HepG2 (cell line): Measurements from ENCODE around the gene DPY19L1. TPM values are rescaled to one million over a fixed set of nuclear protein-coding genes. Genes with fewer than 3 reads are reported as not detected.
A peak's percentile ranks its signal among the peaks of the same experiment; 100 is the strongest.

ENCODE experiments used
- BRD4 ChIP-seq: sonication (generic); formaldehyde crosslinking; IDR thresholded peaks from 2 replicates; pipeline ENCODE4 v1.4.0; 2020; ENCODE audit warnings: missing genetic modification reagents
- CSRNP2 ChIP-seq: sonication (generic); formaldehyde crosslinking; conservative IDR thresholded peaks from 2 replicates; pipeline ENCODE4 v1.8.0; 2022; ENCODE audit warnings: low read depth, missing genetic modification reagents
- GMEB2 ChIP-seq: IDR thresholded peaks from 2 replicates; pipeline ENCODE4 v1.6.1; 2016; ENCODE audit warnings: missing biosample characterization, missing genetic modification reagents, low read depth
- HOXA9 ChIP-seq: sonication (generic); formaldehyde crosslinking; IDR thresholded peaks from 2 replicates; pipeline ENCODE4 v1.8.1; 2022; ENCODE audit warnings: missing genetic modification reagents, mild to moderate bottlenecking, moderate library complexity, borderline replicate concordance
- IKZF4 ChIP-seq: sonication (generic); formaldehyde crosslinking; IDR thresholded peaks from 2 replicates; pipeline ENCODE4 v1.5.1; 2020; ENCODE audit warnings: borderline replicate concordance, mild to moderate bottlenecking, low read depth, missing genetic modification reagents; ENCODE audit errors: not compliant biosample characterization
- KLF9 ChIP-seq: IDR thresholded peaks from 2 replicates; pipeline ENCODE4 v1.6.1; 2016; ENCODE audit warnings: low read depth
- MAFG ChIP-seq: sonication (generic); formaldehyde crosslinking; IDR thresholded peaks from 2 replicates; pipeline ENCODE4 v1.5.1; 2020; ENCODE audit warnings: mild to moderate bottlenecking, missing genetic modification reagents
- NFE2L1 ChIP-seq: sonication (generic); formaldehyde crosslinking; IDR thresholded peaks from 2 replicates; pipeline ENCODE4 v1.4.0; 2020; ENCODE audit warnings: missing genetic modification reagents, mild to moderate bottlenecking, borderline replicate concordance
- NFKB2 ChIP-seq: sonication (generic); formaldehyde crosslinking; IDR thresholded peaks from 2 replicates; pipeline ENCODE4 v1.4.0; 2020; ENCODE audit warnings: missing genetic modification reagents, borderline replicate concordance
- POGZ ChIP-seq: sonication (generic); formaldehyde crosslinking; IDR thresholded peaks from 2 replicates; pipeline ENCODE4 v1.4.0; 2020; ENCODE audit warnings: mild to moderate bottlenecking, missing genetic modification reagents
- PRDM15 ChIP-seq: sonication (generic); formaldehyde crosslinking; IDR thresholded peaks from 2 replicates; pipeline ENCODE4 v1.4.0; 2020; ENCODE audit warnings: missing genetic modification reagents
- PREB ChIP-seq: sonication (generic); formaldehyde crosslinking; IDR thresholded peaks from 2 replicates; pipeline ENCODE4 v1.4.0; 2020; ENCODE audit warnings: missing genetic modification reagents
- SALL1 ChIP-seq: sonication (generic); formaldehyde crosslinking; IDR thresholded peaks from 2 replicates; pipeline ENCODE4 v1.8.0; 2022; ENCODE audit warnings: mild to moderate bottlenecking, missing genetic modification reagents
- SOX6 ChIP-seq, 2 experiments: fragments of 450-650 bp in 1 of 2; sonication (generic) in 1 of 2; formaldehyde crosslinking in 1 of 2; IDR thresholded peaks; 2 replicates each; pipeline versions ENCODE4 v1.4.0 to v1.6.1; 2017 to 2020; ENCODE audit warnings: antibody characterized with exemption in 1 of 2, mild to moderate bottlenecking in 1 of 2, missing genetic modification reagents in 1 of 2
- TCF12 ChIP-seq, 2 experiments: fragments of 450-650 bp in 1 of 2; sonication (generic) in 1 of 2; formaldehyde crosslinking in 1 of 2; IDR thresholded peaks; 2 replicates each; pipeline versions ENCODE4 v1.6.1 to v1.8.0; 2017 to 2022; ENCODE audit warnings: antibody characterized with exemption in 1 of 2, mild to moderate bottlenecking in 1 of 2, missing genetic modification reagents in 1 of 2, moderate library complexity in 1 of 2
- TCF7 ChIP-seq: sonication (generic); IDR thresholded peaks from 2 replicates; pipeline ENCODE4 v1.6.1; 2016; ENCODE audit warnings: antibody characterized with exemption, low read depth
- ZNF781 ChIP-seq: sonication (generic); formaldehyde crosslinking; IDR thresholded peaks from 2 replicates; pipeline ENCODE4 v1.5.1; 2020; ENCODE audit warnings: borderline replicate concordance, mild to moderate bottlenecking, missing genetic modification reagents; ENCODE audit errors: not compliant biosample characterization
- polyA plus RNA-seq, 8 experiments: library from polyadenylated mRNA; depleted of rRNA in 3 of 8; stranded (reverse) in 7 of 8; unstranded in 1 of 8; fragments of >200 nt; fragmentation: Illumina TruSeq in 4 of 8; extraction: Trizol in 4 of 8; gene quantifications; 2 replicates each; pipeline versions ENCODE4 v1.2.1 to v1.2.3, GENCODE V29; 2011 to 2016; ENCODE audit warnings: low read depth in 4 of 8, missing spikeins in 1 of 8, mixed read lengths in 1 of 8; ENCODE audit not compliant: insufficient read depth in 1 of 8
- total RNA-seq, 5 experiments: library from RNA; depleted of rRNA; stranded (reverse); fragments of >200 nt; fragmentation: Illumina TruSeq; extraction: Trizol; gene quantifications; 2 replicates each; pipeline ENCODE4 v1.2.3, GENCODE V29; 2016; ENCODE audit warnings: low read depth in 1 of 5

DPY19L1 gene
- total and polyA plus RNA-seq, 2 of the 13 experiments (the other 11 are each of a cell fraction or from before 2014, with no cell fraction given): 18.9 to 32.6 TPM

GRCh38 chr7:35037526-35038341, 449 bp upstream of the DPY19L1 start (continued):
- no peak for TF ChIP-seq TCF7
- no peak for TF ChIP-seq GMEB2 (CRISPR knock-in tag)
- TF ChIP-seq IKZF4: no peak
- no peak; the same call in 1 of the 2 replicates for TF ChIP-seq SALL1 (CRISPR knock-in tag)
- no peak for TF ChIP-seq NFE2L1 (CRISPR knock-in tag)
- TF ChIP-seq SOX6 (IDR thresholded peaks at IDR 0.05): no peak
- TF ChIP-seq SOX6 (CRISPR knock-in tag; IDR thresholded peaks at IDR 0.05): peak; percentile 48; the same call in 1 of the 2 replicates
- no peak for TF ChIP-seq KLF9
- TF ChIP-seq PRDM15: no peak
- no peak for TF ChIP-seq CSRNP2
- TF ChIP-seq NFKB2 (CRISPR knock-in tag): peak; percentile 61; the same call in 1 of the 2 replicates
- TF ChIP-seq BRD4 (CRISPR knock-in tag): no peak; the same call in 1 of the 2 replicates
- 0 out of 2 replicates have a peak, but pooled peaks have one; percentile 15 for TF ChIP-seq POGZ (CRISPR knock-in tag)
- no peak for TF ChIP-seq MAFG (CRISPR knock-in tag)
- no peak for TF ChIP-seq HOXA9 (CRISPR knock-in tag)
- TF ChIP-seq ZNF781 (CRISPR knock-in tag): no peak
- no peak for TF ChIP-seq TCF12 (IDR thresholded peaks at IDR 0.05)
- no peak for TF ChIP-seq TCF12 (CRISPR knock-in tag; IDR thresholded peaks at IDR 0.05)
- TF ChIP-seq PREB (CRISPR knock-in tag): no peak
